Measurements from ENCODE around the gene TBC1D5.
"Not testable (repeated sequence)": the region's sequence is repeated elsewhere in the genome, so short reads cannot be mapped to it uniquely, and the experiment has no call there.

Gene TBC1D5

GRCh38 chr3:17532446-17532845, 210.0 kb downstream of the TBC1D5 start:
- DNase-seq, result not testable (repeated sequence)

GRCh38 chr3:17529677-17530076, 212.8 kb downstream of the TBC1D5 start:
- no peak for DNase-seq

DNA sequence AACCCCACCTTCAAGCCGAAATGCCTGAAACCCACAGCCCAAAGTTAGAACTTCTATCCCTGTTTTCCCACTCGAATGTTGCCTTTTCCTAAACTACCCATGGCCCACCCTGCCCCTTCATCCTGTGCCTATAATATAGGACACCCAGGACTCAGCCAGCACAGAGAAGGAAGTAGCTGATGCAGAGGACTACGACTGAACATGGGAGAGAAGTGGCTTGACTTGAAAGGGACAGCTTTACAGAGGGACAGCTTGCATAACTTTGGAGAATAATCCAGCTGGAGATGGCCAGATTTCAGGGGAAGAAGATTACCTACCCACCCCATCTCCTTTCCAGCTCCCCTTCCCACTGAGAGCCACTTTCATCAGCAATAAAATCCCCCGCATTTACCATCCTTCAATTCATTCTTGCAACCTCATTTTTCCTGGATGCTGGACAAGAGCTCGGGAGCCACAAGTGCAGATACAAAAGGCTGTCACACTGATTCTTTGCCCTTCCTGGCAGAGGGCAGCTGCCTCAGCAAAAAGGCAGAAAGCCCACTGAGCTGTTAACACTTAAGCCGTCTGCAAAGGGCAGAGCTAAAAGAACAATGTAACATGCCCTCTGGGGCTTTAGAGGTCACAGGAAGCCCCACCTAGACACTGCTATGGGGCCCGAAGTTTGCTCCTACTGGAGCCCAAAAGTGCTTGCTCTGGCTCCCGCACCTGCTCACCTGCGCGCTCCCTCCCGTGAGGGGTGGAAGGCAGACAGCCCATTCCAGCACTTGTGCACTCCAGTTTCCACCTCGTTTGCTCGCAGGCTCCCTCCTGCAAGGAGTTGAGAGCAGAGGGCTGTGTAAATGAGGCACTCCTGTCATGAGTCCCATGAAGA, 224.0 kb downstream of the TBC1D5 start:
- peak in 1 of 2 experiments; percentile 1 for DNase-seq

GRCh38 chr3:17515445-17516234, 226.8 kb downstream of the TBC1D5 start:
- DNase-seq, result no peak

GRCh38 chr3:17514597-17514996, 227.8 kb downstream of the TBC1D5 start:
- DNase-seq, result no peak

DNA sequence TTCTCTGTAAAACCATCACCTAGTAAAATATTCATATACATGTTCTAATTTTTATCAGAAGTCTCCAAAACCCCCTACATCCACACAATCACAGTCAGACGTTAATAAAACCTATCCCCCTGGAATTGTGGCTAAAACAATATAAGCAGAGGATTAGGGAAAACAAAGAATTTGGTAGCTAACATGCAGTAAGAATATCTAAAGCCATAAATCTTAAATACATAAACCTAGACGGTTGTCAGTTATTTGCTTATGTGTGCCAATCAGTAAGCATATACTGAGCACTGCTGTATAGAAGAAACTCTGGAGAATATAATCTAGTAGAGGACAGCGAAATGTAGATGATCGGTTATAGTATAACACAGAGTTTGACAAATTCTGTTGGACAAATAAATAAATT, 232.2 kb downstream of the TBC1D5 start:
- no peak for DNase-seq

DNA sequence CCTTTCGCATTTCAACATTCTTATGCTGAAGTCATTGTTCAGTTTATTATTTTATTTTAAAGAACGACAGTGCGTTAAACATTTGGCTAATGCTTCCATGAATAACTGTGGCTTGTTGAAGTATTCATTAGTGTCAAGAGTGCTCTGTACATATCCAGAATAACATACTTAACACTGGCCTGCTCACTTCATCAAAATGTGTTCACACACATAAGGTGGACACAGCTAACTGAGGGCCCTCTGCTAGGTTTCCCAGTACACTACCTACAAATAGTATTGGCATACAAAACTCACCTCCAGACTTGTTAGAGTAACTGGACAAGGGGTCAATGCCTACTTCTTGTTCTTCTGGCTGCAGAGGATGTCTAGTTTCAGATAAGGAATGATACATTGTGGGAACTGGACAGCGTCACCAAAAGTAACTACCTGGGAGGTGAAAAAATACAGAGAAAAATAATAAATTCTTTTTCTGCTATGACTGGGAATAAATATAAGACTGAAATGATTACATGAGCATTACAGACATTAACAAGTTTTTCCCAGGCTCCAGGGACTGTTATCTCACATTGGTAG, 234.2 kb downstream of the TBC1D5 start:
- DNase-seq, result no peak

- DNase-seq, result no peak
Observed at GRCh38 chr3:17507480-17507879, 235.0 kb downstream of the TBC1D5 start.

DNA sequence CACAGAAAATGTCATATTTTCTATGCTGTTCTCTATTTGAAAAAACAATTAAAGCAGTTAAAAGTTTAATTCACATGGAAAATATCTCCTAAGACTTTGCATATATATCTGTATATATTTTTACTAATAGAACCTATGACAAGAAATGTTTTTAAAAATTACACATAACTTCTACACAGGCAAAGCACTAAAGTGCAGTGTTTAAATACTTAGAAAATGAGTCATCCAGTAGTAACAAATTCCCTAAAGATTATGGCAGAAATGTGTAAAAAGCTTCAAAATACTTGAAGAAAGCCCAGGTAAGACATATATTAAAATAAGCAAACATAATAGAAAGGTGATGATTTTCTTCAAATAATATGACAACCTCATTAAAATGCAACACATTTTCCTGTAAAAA, 236.6 kb downstream of the TBC1D5 start:
- no peak for DNase-seq

GRCh38 chr3:17501745-17502144, 240.7 kb downstream of the TBC1D5 start:
- no peak for DNase-seq

DNA sequence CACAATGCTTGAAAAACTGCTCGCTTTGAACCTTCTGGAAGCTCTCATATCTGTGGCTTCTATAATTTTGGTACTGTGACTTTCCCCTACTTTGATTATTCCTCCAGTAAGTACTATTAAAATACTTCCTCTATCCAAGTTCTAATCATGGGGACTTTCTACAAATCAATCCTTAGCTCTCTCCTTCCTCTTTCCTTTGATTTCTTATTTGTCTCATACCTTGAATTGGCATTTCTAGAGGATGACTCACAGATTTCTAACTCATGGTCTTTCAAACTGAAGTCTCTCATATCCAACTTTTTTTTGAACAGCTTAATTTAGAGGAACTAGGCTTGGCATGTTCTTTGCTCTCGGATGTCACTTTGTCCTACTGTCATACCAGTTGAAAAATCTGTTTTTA, 241.8 kb downstream of the TBC1D5 start:
- no peak for DNase-seq

- no peak for DNase-seq
Observed at GRCh38 chr3:17494117-17494809, 248.2 kb downstream of the TBC1D5 start.

DNA sequence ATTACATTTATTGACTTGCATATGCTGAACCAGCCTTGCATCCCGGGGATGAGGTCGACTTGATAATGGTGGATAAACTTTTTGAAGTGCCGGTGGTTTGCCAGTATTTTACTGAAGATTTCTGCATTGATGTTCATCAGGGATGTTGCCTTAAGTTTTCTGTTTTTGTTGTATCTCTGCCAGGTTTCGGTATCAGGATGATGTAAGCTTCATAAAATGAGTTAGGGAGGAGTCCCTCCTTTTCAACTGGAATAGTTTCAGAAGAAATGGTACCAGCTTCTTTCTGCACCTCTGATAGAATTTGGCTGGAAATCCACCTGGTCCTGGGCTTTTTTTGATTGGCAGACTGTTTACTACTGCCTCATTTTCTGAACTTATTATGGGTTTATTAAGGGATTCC, 250.8 kb downstream of the TBC1D5 start:
- DNase-seq, result no peak

GRCh38 chr3:17491190-17491589, 251.2 kb downstream of the TBC1D5 start:
- DNase-seq, result not testable (repeated sequence)

DNA sequence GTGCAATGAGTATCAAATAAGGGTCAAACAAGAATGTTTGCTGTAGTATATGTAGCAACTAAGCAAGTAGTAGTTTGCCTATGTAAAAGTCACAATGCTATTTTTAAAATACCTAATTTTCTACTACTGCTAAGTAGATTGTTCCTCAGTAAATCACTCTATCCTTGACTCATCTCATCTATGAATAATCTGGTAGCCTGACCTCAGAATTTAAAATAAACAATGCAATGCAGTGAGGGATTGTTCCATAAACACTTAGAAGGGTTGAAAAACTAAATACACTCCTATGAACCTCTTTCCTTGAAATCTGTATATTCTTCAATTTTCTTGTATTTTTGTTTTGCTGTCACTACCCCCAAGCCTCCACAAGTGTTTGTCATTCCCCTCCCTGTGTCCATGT, 253.3 kb downstream of the TBC1D5 start:
- no peak for DNase-seq

- no peak for DNase-seq
Observed at GRCh38 chr3:17481116-17481515, 261.3 kb downstream of the TBC1D5 start.

GRCh38 chr3:17479681-17480405, 262.6 kb downstream of the TBC1D5 start:
- no peak for DNase-seq

DNA sequence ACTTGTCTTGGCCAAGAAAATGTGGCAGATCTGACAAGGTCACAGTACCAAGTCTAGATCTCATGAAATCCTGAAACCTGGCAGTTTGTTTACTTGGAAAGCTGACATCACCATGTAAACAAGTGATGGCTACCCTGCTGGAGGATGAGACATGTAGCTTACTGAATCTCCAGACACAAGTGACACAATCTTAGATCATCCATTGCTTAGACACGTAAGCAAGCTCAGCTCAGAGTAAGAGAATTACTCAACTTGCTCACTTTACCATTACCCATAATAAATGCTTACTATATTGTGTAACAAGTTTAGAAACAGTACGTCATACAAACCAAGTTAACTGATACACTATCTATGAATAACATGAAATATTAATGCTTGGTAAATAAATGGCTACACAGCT, 263.8 kb downstream of the TBC1D5 start:
- DNase-seq, result no peak

DNA sequence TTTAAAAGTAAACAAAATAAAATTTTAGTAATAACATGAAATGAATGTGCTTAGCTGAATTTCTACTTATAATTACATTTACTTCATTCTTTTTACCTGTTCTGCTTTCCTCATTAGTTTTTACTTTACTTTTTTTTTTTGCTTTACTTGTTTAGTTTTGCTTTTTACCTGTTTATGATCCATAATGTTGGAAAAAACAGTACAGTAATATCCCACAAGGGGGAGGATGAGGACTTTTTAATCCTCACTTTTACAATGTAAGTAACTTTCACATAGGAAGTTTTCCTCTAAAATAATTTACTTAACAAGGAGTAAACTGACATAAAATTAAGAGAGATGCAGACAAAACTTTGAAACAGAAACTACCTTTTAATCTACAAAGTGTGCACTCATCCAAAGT, 268.7 kb downstream of the TBC1D5 start:
- DNase-seq, result no peak

DNA sequence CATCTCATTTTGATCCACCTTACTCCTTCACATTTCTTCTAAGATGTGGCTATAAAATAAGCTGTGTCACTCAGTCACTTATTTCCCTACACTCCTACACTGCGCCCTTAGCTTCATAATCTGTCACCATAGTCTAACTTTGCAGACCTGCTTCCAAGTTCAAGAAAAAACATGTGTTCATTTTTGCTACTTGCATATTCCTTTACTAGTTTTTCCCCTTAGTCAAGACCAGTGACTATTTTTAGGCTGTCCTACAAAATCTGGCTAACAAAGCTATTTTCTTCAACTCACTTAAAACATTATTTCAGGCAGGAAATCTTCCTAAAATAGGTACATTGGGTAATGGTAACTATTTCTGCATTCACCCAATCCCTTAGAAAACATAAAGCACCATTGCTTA, 272.5 kb downstream of the TBC1D5 start:
- no peak for DNase-seq

DNA sequence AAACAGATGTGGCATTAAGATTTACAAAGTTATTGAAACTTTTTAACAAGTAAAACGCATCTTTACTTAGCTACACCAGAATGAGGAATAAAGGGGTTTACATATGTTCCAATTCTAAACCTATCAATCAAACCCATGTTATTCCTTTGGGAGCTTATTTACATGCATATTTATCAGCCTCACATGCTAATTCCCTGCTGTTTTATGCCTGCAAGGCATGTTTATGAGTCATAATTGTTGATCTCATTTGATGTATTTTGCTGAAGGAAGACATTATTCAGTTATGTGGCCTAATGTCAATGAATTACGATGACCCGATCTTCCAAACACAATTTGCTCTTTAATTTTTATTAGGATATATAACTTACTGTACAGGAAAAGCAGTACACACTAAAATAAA, 272.9 kb downstream of the TBC1D5 start:
- no peak for DNase-seq

DNA sequence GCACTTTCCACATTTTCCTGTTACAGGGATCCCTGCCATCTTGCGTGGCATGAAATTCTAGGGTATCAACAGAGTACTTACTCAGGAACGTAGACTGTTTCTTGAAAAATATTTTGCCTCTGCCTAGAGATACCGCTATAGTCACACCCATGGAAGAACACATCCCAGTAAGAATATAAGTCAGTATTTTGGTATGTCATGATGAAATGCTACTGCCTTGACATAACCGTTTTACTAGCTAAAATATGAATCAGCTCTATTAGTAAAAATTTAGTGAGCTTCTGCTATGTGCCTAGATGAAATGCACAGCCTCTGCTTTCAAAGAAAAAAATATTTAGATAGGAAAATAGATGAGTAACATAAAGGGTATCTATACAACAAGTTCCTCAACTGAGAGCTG, 276.4 kb downstream of the TBC1D5 start:
- DNase-seq, result no peak

Measured in SHP77 (cell line).